DOHH2 (cell line): ENCODE measurements around the gene B9D2.
A peak's percentile ranks its signal among the peaks of the same experiment; 100 is the strongest.

Source experiments
- H3F3A ChIP-seq: fragments of 200-600 bp; sonication (generic), shearing (Covaris generic); 2 replicates; pipeline ENCODE4 v1.6.0; 2016; ENCODE audit warnings: antibody characterized with exemption, mild to moderate bottlenecking; ENCODE audit not compliant: control insufficient read depth, insufficient read depth
- H3K27ac ChIP-seq: fragments of 200-600 bp; sonication (generic); 2 replicates; pipeline ENCODE4 v1.5.1; 2014; ENCODE audit warnings: low read depth, mild to moderate bottlenecking, low read length, moderate library complexity
- H3K27me3 ChIP-seq: fragments of 200-600 bp; sonication (generic); 2 replicates; pipeline ENCODE4 v1.6.1; 2014; ENCODE audit warnings: mild to moderate bottlenecking, low read length, mixed read lengths; ENCODE audit not compliant: control insufficient read depth
- H3K36me3 ChIP-seq: fragments of 200-600 bp; sonication (generic); 2 replicates; pipeline ENCODE4 v1.6.1; 2014; ENCODE audit warnings: mild to moderate bottlenecking, low read length, moderate library complexity, mixed read lengths; ENCODE audit not compliant: control insufficient read depth
- H3K4me1 ChIP-seq: fragments of 200-600 bp; sonication (generic); 2 replicates; pipeline ENCODE4 v1.6.1; 2014; ENCODE audit warnings: mild to moderate bottlenecking, low read length, mixed read lengths; ENCODE audit not compliant: control insufficient read depth
- H3K4me2 ChIP-seq: fragments of 200-600 bp; sonication (generic); 2 replicates; pipeline ENCODE4 v1.6.0; 2014; ENCODE audit warnings: mild to moderate bottlenecking, low read length, moderate library complexity
- H3K4me3 ChIP-seq: fragments of 200-600 bp; sonication (generic); 2 replicates; pipeline ENCODE4 v1.5.1; 2014; ENCODE audit warnings: mild to moderate bottlenecking, low read length, mixed read lengths
- H3K79me2 ChIP-seq: fragments of 200-600 bp; sonication (generic); 2 replicates; pipeline ENCODE4 v1.6.1; 2014; ENCODE audit warnings: mild to moderate bottlenecking, low read length, mixed read lengths; ENCODE audit not compliant: control insufficient read depth
- H3K9me2 ChIP-seq: fragments of 200-600 bp; sonication (generic); replicated peaks from 2 replicates; pipeline ENCODE4 v1.6.1; 2014; ENCODE audit warnings: mild to moderate bottlenecking, low read length, mixed read lengths; ENCODE audit not compliant: control insufficient read depth
- H3K9me3 ChIP-seq: fragments of 200-600 bp; sonication (generic); 2 replicates; pipeline ENCODE4 v1.6.1; 2014; ENCODE audit warnings: antibody characterized with exemption, low read length, mixed read lengths; ENCODE audit not compliant: control insufficient read depth, insufficient read depth
- H4K20me1 ChIP-seq: fragments of 200-600 bp; sonication (generic); 2 replicates; pipeline ENCODE4 v1.6.0; 2014; ENCODE audit warnings: low read depth, mild to moderate bottlenecking, antibody characterized with exemption, low read length, moderate library complexity; ENCODE audit not compliant: control insufficient read depth, insufficient read depth
- CTCF ChIP-seq: fragments of 200-600 bp; sonication (generic); IDR thresholded peaks from one replicate; pipeline ENCODE4 v1.5.1; 2014; ENCODE audit warnings: antibody characterized with exemption, mild to moderate bottlenecking, low read depth, low read length; ENCODE audit not compliant: poor library complexity, severe bottlenecking
- EZH2phosphoT487 ChIP-seq: fragments of 200-600 bp; sonication (generic); IDR thresholded peaks from 2 replicates; pipeline ENCODE4 v1.6.1; 2017; ENCODE audit warnings: borderline replicate concordance, mild to moderate bottlenecking, antibody characterized with exemption, low read length, moderate library complexity, mixed read lengths

The B9D2 gene

GRCh38 chr19:41305927-41306793, 57.8 kb downstream of the B9D2 start:
- peaks cover 21% of the 10 kb centered on the region for H3F3A ChIP-seq
- H3K27ac ChIP-seq, result peak overlapping the region; percentile 63; the same call in 1 of the 2 replicates
- H3K4me2 ChIP-seq, result no peak overlapping the region
- peaks cover 54% of the 10 kb centered on the region for H3K4me1 ChIP-seq
- H3K27me3 ChIP-seq, result no peaks in the 10 kb centered on the region
- no peaks in the 10 kb centered on the region for H3K9me2 ChIP-seq
- no peak overlapping the region for H3K4me3 ChIP-seq
- peaks cover 73% of the 10 kb centered on the region for H3K36me3 ChIP-seq
- no peaks in the 10 kb centered on the region for H3K9me3 ChIP-seq
- no peak for TF ChIP-seq CTCF
- H3K79me2 ChIP-seq, result peaks cover 26% of the 10 kb centered on the region
- H4K20me1 ChIP-seq, result no peaks in the 10 kb centered on the region

GRCh38 chr19:41304706-41305483, 59.1 kb downstream of the B9D2 start:
- no peaks in the 10 kb centered on the region for H3K27me3 ChIP-seq
- H3K27ac ChIP-seq, result no peak overlapping the region
- H4K20me1 ChIP-seq, result no peaks in the 10 kb centered on the region
- no peak overlapping the region for H3K4me3 ChIP-seq
- peaks cover 85% of the 10 kb centered on the region for H3K36me3 ChIP-seq
- no peak overlapping the region for H3K4me2 ChIP-seq
- peaks cover 30% of the 10 kb centered on the region for H3F3A ChIP-seq
- H3K9me2 ChIP-seq, result no peaks in the 10 kb centered on the region
- TF ChIP-seq EZH2phosphoT487, result no peak
- no peak for TF ChIP-seq CTCF
- peaks cover 15% of the 10 kb centered on the region for H3K79me2 ChIP-seq
- H3K9me3 ChIP-seq, result no peaks in the 10 kb centered on the region
- H3K4me1 ChIP-seq, result peaks cover 61% of the 10 kb centered on the region
